Cerebellar cortex (tissue), 1 donor: ENCODE results near the gene ELMOD3.
"Not testable (repeated sequence)": the region's sequence is repeated elsewhere in the genome, so short reads cannot be mapped to it uniquely, and the experiment has no call there.

Experiments
- DNase-seq: peaks from one replicate; pipeline ENCODE4 v3.0.0-alpha.2; 2015; ENCODE audit warnings: low spot score

Gene ELMOD3

DNA sequence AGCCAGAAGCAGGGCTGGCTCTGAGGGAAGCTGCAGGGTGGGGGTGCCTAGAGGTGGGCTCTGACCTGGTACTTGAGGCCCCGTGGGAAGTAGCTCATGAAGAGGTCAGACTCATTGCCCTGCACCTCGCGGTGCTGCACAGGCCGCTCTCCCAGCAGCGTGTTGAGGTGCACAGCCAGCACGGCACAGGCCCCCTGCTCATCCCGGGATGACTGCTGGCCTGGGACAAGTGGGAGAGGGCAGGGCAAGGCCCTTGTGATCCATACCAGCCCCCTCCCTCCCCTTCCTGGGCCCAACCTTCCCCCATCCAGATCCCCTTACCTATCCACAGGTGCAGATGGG lies 46.9 kb downstream of the ELMOD3 start:
- DNase-seq, result no peak

DNA sequence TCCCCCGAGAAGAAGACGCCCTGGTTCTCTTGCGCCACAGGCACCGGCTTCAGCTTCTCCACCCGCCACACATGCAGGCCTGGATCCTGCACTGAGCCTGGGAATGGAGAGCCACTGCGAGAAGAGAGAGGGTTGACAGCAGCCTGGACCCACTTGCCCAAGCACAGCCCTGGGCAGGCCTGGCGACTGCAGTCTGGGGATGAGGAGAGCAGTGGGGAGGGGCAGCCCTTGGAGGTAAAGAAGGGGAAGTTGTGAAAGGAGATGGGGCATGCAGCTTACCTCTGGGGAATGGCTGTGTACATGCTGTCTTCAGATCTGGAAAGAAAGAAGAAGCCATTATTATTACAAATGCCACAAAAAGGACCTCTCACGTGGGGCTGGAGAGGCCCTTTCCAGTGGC lies 47.3 kb downstream of the ELMOD3 start:
- no peak for DNase-seq

DNA sequence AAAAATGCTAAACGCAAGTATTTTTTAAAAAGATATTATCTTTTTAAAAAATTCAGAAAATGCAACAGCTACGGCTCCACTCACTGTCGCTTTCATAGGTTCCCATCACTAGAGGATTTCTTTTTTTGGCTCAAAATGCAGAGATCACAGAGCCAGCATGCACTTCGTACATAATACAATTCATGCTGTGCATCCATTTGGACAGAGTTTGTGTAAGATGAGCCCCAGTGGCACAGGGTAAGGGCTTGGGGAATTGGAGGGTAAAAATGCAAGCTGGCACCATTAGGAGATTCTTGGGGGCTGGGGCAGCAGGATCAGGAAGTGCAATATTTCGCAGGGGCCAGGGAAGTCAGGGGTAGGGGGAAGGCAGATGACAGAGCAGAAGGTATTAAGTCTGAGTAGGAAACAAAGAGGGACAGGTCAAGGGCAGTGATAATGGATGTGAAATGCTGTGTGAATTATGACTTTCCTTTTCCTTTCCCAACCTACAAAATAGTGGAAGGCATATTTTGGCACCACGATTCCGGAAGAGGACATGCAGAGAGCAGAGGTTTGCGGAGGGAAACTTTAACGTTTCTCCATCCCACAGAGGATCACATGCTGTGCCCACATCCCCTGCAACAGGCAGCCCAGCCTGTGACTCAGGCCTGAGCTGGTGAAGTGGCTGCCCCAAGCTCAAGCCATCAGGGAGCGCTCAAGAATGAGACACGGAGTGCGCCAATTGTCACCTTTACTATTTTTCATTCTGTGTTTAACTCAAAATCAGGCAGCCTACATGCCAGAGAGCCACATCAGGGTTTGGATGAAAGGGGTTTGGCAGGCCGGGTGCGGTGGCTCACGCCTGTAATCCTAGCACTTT lies 50.9 kb downstream of the ELMOD3 start:
- DNase-seq, result peak; percentile 80

DNA sequence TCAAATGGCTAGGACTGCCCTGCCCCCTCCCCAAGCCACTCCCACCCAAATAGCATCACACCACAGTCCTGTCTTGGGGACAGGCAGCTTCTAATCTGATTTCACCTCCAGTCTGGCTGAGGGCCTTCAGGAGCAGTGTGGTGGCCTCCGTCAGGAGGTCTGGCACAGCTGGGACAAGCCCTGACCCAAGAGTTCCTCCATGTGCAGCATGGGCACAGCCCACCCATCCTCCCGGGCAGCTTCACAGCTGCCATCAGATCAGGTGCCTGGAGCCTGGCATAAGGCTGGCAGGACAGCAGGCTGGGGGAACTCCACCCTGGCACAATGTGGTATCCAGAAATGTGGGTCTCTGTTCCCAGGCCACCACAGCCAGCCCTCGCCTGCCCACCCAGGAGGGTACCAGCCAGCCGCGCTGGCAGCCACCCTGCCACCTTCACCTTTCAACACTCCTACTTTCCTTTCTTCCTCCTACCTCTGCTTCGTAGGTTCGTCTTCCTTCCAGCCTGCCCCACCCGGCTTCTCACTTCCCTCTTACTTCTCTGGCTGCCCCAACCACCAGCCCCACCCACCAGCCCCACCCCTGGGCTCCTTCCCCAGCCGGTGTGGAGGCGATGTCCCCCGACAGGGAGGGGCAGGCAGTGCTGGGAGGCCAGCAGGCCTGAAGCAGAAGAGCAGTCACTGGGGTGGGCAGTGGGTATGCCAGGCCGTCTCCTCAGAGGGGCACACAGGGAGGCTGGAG lies 55.4 kb downstream of the ELMOD3 start, which contains the start of gene CAPG:
TSS of gene CAPG (minus strand) at position 522 of the 739 bp plus-strand sequence. CDS start 8,221 bp downstream, outside the sequence.
- no peak for DNase-seq

DNA sequence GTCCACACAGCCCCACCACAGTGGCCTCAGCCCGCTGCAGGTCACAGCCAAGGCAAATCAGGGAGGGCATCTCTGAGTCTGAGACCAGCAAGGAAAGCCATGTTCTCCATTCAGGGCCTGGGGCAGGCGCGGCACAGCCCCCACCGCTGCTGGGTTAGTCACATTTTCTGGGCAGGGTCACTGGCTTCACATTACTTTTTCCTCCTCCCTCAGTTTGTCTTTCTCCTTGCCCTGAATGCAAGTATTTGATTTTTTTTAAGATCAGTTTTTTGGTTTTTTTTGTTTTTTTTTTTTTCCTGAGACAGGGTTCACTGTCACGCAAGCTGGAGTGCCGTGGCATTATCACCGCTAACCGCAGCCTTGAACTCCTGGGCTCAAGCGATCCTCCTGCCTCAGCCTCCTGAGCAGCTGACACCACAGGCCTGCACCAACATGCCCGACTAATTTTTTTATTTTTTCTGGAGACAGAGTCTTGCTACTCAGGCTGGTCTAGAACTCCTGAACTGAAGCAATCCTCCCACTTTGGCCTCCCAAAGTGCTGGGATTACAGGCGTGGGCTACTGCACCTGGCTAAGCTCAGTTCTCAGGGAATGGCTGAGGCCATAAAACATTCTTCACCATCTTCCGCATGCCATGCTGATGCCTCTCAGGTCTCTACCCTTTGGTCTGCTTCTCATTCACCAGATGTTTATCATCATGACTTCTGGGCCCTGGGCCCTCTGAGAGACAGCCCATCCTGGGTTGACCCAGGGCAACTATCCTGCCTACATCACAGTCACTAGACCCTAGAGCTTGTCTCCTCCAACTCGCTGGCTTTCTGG lies 56.2 kb downstream of the ELMOD3 start:
- DNase-seq, result no peak

DNA sequence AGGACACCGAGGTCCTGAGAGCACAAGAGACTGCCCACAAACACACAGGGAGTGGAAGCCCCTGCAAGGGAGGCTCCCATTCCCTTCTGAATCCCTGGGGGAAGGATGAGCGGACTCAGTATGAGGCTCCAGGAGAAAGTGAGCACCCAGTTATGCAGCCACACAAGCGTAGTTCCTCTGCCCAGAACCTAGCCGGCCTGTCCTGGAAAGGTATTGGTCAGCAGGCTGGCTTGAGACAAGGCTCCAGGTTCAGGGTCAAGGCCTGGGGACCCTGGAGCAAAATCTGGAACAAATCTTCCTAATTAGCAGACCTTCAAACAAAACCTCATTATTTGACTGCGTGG lies 56.8 kb downstream of the ELMOD3 start:
- no peak for DNase-seq

DNA sequence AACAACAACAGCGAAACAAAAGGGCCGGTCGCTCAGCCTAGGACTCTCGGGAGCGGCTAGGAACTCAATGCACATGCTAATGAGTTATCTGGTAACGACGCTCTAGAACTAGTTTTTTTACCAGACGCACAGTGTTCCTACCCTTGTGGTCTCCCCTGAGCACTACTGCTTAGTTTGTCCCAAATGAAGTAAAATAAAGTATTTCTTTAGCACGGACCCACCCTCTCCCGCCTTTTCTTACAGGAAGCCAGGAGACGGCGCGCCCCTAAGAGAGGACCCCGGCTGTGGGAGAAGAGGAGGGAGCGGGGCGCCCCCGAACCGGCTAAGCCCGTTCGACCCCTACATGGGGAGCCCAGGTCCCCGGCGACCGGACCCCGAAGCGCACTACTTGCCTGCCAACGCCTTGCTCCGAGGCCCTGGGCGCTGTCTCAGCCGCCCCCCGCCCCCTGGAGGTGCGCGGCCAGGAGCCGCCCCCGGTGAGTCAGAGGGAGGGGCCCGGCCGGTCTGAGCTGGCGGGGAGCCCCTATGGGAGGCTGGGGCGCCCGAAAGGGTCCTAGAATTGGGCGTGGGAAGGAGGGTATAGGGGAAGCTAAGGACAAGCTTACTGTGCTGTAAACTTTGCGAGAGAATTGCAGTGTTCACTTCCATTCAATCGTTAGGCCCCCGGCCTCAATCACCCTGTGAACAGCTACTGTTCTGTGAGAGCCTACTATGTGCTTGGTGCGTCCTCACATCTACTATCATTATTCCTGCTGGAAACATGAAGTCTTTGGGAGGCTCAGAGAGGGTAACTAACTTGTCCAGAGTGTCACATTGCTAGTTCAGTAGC lies 59.2 kb downstream of the ELMOD3 start:
- DNase-seq, result no peak

DNA sequence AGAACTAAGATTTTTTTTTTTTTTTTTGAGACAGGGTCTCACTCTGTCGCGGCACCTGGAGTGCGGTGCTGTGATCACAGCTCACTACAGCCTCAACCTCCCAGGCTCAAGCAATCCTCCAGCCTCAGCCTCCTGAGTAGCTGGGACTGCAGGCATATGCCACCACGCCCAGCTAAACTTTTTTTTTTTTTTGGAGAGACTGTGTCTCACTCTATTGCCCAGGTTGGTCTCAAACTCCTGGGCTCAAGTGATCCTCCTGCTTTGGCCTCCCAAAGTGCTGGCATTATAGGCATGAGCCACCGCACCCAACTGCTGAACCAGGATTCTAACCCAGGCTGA lies 59.8 kb downstream of the ELMOD3 start:
- not testable (repeated sequence) for DNase-seq

DNA sequence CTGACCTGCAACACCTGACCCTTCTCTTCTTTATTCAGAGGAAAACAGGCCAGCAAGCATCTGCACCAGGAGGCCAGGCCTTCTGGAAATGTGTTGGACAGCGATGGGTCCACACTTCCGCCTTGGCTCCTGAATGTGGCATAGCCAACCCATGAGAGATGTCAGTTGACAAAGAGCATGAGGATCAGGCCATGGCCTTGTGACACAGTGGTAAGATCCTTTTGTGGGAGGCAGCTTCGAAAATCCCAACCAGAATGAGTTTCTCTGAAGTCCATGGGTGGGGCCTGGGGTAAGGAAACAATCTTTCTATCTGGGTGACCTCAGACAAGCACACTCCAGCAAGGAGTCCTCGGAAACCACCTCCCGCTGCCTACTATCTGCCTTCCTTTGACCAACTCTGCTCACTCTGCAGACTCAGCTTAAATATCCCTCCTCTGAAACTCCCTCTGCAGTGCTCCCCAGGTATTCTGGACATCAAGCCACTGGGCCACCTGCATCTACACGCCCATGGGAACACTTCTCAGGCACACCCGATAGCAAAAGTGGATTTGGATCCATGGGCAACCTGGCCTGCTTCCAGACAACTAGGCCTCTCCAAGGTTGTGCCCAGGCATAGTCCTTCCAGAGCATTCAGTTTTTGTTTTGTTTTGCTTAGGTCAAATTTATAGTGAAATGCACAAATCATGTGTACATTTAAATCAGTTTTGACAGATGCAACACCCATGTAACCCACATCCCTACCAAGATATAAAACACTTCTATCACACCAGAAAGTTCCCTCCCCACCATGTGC lies 60.4 kb downstream of the ELMOD3 start:
- no peak for DNase-seq

DNA sequence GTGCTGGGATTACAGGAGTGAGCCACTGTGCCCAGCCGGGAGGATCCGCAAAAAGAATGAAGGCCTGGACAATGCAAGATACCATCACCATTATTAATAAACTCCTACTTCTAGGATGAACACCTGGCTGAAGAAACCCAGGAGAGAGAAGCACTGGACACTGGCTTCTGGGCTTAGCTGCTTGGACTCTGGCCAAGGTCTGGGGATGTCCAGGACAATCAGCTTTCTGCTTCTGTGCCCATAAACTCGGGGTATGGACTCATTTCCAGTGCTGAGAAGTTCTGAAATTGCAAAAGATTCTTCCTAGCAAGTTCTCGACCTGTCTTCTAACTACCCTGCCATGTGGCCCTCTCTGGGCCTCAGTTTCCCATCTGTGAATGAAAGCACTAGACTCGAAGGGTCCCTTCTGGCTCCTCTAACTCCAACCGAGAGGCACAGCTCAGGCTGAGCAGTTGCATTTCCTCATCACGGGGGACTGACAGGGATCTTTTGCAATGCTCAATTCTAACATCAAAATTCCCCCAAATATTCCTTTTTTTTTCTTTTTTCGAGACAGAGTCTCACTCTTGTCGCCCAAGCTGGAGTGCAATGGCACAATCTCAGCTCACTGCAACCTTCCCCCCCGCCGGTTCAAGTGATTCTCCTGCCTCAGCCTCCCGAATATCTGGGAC lies 61.5 kb downstream of the ELMOD3 start:
- DNase-seq, result no peak

DNA sequence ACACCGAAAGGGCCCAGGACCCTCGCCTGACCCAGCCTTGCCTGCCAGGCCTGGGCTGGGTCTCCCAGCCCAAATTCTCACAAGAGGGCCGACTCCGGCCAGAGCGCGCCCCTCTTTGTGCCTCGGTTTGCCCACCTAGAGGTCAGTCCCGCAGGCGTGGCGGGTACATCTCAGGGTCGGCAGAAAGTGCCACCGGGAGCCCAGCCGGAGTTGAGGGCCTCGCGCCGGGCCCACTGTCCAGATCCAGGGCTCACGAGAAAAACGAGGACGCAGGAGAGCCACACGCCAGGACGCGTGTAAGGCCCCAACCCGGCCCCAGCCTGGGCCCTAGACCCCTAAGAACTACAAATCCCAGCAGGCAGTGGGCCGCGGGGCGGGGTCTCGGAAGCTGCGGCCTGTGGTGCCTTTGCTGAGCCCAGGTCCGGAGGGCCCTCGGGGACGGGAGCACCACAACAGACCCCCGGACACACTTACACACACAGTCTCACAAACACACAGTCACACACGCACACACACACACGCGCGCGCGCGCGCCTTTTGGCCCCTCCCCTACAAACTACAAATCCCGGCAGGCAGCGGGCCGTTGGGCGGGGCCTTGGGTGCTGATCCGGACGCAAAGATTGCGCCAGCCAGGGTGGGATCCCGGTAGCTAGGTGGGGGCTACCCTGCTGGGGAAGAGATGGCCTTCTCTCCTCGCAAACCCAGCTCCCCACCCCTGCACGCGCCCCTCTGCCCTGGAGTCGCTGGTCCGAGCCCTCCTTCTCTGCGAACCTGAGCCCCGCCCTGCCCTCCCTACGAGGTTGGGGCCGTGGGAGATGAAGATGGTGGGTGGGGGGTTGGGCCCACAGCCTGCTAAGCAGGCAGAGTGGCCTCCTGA lies 63.8 kb downstream of the ELMOD3 start, which contains the start of gene SH2D6:
TSS of gene SH2D6 (plus strand) at position 583 of the 877 bp plus-strand sequence. CDS start 10,752 bp downstream, outside the sequence.
- peak; percentile 86 for DNase-seq

DNA sequence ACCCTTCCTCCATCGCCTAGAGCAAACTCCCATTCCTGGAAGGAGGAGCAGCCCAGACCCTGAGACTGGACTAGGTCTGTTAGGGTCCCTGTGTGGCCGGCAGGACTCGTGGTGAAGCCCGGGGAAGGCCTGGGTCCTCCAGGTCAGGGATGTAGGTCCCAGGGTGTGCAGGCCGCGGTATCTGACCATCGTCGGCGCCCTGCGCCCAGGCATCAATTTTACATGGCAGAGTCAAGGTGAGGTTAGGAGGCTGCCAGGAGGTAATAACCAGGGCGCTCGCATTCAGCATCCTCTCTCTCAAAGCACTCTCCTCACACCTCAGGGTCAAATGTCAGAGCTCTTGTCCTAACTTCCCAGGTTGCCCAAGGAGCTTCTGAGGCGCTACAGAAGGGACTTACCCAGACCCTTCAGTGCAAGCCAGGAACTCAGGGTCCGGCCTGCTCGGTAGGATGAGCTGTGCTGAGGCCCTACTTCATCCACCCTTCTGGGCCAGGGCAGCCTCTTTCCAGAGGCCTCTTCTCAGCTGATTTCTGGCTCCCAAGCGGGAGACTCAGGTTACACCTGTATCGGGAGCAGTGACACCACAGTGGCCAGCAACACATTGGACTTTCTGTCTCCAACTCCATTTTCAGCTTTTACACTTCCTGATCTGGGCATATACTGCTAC lies 64.6 kb downstream of the ELMOD3 start:
- no peak for DNase-seq

DNA sequence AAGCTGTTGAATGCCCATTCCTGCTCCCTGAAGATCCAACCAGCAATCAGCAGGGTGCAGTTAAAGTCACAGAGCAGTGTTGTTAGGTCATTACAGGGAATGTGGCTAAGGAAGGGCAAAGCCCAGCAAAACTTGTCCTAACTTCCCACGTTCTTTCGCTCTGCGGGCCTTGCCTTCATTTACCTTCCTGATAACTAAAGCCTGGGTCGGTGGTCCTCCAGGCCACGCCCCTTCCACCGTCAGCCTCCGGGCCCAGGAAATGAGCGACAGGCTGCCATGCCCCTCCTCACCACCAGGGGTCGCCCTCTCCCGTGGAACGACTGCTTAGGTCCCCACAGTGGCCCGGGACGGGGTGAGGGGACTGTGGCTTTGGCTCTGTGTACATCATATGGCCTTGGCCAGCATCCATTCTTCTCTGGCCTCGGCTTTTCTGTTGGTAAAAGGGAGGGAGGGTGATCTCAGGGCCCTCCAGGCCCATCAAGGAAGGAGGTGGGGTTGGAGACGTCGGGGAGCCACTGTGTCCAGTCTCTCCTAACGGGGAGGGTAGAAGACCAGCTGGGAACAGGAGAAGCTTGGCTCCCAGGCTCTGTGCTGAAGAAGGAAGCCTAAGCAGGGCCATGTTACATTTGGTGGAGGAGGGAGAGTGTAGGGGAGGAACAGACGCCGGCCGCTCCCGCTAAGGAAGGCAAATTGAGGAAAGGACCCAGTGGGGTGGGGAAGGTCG lies 66.1 kb downstream of the ELMOD3 start:
- DNase-seq, result peak; percentile 88

DNA sequence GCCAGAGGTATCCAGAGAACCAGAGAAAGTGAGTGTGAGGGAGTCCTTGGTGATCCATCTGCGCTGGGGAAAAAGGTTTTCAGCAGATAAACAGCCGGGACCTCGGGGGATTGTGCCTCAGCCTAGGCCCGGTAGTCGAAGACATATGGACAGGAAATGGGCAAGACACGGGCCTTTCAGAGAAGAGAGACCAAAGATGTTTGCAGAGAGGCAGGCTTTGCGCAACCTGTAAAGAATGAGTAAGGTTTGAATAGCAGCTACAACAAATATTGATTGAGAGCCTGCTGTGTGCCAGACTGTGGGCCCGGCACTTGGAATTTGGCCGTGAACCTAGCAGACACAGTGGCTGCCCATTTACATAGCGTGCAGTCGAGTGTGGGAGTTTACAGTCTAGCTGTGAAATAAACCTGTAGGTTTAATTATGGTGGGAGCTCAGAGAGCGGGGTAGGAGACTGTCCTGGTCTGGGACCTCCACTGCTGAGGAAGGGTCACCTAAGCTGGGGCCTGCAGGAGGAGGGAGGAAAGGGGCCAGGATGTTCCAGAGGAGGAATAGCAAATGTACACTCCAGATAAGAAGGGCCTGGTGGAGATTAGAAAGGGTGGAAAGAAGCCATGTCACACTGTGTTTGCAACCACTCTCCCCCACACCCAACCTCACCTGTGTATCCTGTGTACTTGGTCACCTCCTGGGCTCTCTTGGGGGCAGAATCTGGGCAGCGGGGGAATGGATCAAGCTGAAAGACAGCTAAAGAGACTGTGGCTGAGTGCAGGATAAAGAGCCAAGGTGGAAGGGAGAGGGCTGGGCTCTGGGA lies 66.9 kb downstream of the ELMOD3 start:
- DNase-seq, result no peak

DNA sequence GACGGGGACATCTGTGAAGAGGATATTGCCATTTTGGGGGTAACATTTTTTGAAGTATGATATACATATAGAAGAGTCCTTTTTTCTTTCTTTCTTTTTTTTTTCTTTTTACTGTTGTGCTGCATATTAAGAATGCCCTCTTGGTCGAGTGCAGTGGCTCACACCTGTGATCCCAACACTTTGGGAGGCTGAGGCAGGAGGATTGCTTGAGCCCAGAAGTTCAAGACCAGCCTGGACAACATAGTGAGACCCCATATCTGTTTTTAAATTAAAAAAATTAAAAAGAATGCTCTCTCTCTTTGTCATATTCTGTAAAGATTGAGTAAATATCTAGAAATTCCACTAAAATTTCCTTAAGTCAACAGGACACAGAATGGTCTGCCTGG lies 67.5 kb downstream of the ELMOD3 start:
- no peak for DNase-seq

DNA sequence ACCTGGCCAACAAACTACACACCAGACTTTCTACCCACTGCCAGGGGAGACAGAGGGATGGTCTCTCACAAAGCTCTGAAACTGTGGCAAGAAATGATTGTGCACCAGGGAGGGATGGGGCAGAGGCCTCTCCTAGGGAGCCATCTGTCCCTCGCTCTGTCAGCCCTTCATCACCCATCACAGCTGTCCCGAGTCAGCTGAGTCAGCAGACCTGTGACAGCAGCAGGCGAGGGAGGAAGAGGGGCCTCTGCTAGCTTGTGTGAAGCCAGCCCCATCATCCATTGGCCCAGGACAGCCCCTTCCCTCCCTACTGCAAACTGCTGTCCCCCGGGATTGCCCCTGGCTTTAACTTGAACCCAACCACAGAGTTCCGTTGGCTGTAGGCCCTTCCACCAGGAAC lies 69.0 kb downstream of the ELMOD3 start:
- DNase-seq, result no peak

DNA sequence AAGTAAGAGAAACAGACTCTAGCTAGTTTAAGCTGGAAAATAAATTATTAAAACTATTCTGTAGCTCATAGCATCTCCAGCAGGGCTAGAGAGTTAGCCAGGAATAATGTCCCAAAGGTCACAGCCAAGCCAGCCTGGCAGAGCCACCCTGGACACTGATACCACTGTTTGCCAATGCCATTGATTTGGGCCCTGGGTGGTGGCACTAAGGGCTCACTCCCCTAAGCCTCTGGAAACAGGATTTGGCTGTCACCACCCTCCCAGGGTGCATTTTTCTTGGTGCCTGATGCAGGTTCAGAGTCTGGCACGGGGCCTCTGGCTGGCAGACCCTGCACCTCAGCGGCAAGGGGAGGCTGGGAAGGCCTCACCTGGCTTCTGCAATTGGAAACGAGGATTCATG lies 71.0 kb downstream of the ELMOD3 start:
- no peak for DNase-seq
